GM18520 (cell line): Measurements from ENCODE around the gene CD37.
"Not testable (repeated sequence)": the region's sequence is repeated elsewhere in the genome, so short reads cannot be mapped to it uniquely, and the experiment has no call there.

ENCODE experiments used
- ATAC-seq: cut with Tn5 transposase; IDR thresholded peaks from one replicate; pipeline ENCODE4 v1.9.1; 2021; ENCODE audit not compliant: unreplicated experiment

Gene CD37

DNA sequence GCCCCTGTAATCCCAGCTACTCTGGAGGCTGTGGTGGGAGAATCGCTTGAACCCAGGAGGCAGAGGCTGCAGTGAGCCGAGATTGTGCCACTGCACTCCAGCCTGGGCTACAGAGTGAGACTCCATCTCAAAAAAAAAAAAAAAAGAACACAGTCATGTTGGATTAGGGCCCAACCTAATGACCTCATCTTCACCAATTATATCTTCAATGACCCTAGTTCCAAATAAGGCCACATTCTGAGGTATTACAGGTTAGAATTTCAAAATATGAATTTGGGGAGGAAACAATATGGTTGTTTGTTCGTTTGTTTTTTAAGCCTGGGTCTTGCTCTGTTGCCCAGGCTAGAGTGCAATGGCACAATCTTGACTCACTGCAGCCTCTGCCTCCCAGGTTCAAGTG, 38.0 kb downstream of the CD37 start:
- ATAC-seq, result not testable (repeated sequence)

DNA sequence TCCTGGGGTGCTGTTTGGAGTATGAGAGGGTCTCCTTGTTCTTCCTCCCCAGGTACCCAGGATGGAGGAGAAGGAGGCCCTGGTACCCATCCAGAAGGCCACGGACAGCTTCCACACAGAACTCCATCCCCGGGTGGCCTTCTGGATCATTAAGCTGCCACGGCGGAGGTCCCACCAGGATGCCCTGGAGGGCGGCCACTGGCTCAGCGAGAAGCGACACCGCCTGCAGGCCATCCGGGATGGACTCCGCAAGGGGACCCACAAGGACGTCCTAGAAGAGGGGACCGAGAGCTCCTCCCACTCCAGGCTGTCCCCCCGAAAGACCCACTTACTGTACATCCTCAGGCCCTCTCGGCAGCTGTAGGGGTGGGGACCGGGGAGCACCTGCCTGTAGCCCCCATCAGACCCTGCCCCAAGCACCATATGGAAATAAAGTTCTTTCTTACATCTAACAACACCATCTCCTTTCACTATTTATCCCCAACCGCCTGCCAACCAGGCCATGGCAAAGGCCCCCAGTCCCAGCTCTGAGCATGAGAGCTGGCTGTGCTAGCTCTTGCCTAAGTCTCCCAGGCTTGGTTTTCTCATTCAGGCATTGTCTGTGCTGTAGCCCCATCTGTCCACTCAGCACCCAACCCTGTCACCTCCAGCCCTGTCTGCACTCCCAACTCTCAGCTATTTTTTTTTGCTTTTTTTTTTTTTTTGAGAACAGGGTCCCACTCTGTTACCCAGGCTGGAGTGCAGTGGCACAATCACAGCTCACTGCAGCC, 39.6 kb downstream of the CD37 start:
- no peak for ATAC-seq

DNA sequence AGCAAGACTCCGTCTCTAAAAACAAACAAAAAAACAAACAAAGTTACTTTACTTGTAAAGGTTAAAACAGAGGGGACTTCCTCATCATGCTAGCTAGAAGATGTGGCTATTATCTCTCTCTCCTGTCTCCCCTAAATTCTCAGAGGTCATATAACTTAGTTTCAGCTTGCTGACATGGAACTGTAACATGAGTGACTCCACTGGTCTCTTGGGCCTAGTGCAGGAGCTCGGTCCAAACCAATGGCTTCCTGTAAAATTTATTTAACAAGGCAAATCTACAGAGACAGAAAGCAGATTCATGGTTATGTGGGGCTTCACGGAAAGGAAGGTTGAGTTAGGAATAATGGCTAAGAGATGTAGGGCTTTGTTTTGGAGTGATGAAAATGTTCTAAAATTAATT, 43.3 kb downstream of the CD37 start:
- no peak for ATAC-seq

DNA sequence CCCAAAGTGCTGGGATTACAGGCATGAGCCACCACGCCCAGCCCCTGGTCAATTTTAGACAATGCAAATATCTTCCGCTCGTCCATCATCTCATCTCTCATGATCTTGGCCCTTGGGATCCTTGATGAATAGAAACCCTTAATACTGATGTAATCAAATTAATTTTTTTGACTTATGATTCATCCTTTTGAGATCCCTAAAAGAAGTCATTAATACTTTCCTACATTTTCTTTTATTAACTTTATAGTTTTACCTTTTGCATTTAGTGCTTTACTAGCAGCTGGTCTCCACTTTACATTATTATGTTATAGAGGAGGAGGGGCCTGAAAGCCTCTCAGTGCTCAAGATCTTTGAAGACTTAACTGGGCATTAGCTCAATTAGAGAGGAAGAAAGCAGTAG, 45.2 kb downstream of the CD37 start:
- ATAC-seq, result no peak

DNA sequence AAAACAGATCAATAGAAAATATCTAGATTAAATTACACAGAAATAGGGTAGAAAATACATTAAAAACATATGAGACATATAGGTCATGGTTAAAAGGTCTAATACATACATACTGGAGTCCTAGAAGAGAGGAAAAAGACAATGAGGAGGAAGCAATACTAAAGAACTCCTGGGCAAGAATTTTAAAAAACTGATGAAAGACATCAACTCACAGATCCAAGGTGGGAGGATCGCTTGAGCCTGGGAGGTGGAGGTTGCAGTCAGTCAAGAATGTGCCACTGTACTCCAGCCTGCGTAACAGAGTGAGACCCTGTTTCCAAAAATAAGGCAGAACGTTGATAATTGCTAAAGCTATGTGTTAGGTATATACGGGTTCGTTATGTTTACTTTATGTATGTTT, 47.4 kb downstream of the CD37 start:
- no peak for ATAC-seq

DNA sequence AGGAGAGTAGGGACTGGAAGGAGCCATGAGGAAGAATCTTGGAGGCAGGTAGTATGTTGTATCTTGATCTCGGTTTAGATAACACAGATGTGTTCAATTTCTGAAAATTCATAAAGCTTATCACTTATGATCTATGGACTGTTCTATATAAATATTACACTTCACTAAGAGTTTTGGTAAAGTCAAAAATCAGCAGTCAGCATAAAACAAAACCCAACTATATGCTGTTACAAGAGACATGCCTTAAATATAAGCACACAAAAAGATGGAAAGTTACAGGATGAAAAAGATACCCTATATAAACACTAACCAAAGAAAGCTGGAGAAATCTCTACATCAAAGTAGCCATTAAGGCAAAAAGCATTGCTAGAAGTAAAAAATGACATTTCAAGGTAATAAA, 48.4 kb downstream of the CD37 start:
- no peak for ATAC-seq

DNA sequence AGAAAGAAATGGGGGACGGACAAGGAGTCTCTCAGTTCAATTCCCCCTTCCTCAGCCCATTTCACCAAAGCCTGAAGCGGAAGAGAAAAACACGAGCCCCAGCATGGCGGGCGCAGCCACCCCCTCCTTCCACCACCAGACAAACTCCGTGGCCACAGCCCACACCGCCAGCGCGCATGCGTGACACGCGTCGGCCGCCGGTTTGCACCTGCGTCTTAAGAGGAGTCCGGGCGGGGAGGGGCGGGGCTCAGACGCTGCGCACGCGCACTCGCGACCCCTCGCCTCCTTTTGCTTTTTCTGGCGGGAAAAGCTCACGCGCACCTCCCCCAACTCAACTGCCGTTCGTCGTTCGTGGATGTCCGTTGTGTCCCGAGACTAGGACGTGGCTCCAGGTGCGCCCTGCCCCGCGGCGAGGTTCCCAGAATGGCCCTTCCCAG, 52.7 kb downstream of the CD37 start, which contains the start of gene KASH5:
Gene KASH5, plus strand, starts transcription at position 314 of the 437 bp plus-strand sequence. CDS start 2,635 bp downstream, outside the sequence.
- ATAC-seq, result no peak

DNA sequence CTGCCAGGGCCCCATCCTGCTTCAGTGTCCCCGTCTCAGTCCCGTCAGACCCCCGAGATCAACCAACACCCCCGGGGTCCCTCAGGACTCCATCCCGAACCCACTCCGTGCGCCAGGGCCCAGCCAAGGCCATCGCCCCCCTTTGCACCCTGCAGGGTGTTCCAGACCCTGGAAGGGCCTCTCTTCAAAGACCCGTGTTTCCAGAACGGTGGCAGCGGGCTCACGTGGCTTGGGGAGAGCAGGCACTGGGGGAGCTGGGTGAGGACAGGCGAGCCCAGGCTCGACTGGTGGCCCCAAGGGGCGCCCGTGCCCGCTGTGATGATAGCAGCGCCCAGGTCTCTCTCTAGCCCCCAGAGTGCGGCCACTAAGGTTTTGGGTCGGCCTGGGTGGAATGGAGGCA, 54.2 kb downstream of the CD37 start:
- ATAC-seq, result no peak
